OCI-LY7 (cell line): ENCODE results near the gene SLC6A12. TPM values are rescaled to one million over a fixed set of nuclear protein-coding genes. Genes with fewer than 3 reads are reported as not detected.

Source experiments
- BruUV-seq: library from RNA; stranded (reverse); fragments of 400-500 nt; replicated peaks from 2 replicates; lab custom pipeline; 2021; lab: Mats Ljungman, UMichigan
- CTCF ChIA-PET: fragments of 300-600 bp; sonication (Branson Sonifier 250); formaldehyde crosslinking; loops from one replicate; lab custom pipeline; 2022; ENCODE audit warnings: antibody characterized with exemption; ENCODE audit not compliant: unreplicated experiment; lab: Charles Lee
- POLR2A ChIA-PET: fragments of 300-600 bp; sonication (Branson Sonifier 250); formaldehyde crosslinking; loops from one replicate; lab custom pipeline; 2022; ENCODE audit warnings: antibody characterized with exemption; lab: Charles Lee
- DNase-seq: peaks from one replicate; pipeline ENCODE4 v3.0.0-alpha.2; 2015; ENCODE audit warnings: low spot score
- H2AFZ ChIP-seq: fragments of 200-600 bp; sonication (generic), shearing (Covaris generic); 2 replicates; pipeline ENCODE4 v1.6.1; 2014; ENCODE audit warnings: mild to moderate bottlenecking, antibody characterized with exemption, low read length, moderate library complexity
- H3K27ac ChIP-seq: fragments of 200-600 bp; sonication (generic); 2 replicates; pipeline ENCODE4 v1.5.1; 2014; ENCODE audit warnings: mixed run types, low read depth, mild to moderate bottlenecking, moderate library complexity, low read length, inconsistent platforms; ENCODE audit not compliant: poor library complexity, severe bottlenecking
- H3K36me3 ChIP-seq: fragments of 200-600 bp; sonication (generic); 2 replicates; pipeline ENCODE4 v1.6.1; 2014; ENCODE audit warnings: mild to moderate bottlenecking, antibody characterized with exemption, low read length, moderate library complexity, mixed read lengths; ENCODE audit not compliant: insufficient read depth
- H3K4me1 ChIP-seq: fragments of 200-600 bp; sonication (generic); 2 replicates; pipeline ENCODE4 v1.5.1; 2014; ENCODE audit warnings: mild to moderate bottlenecking, low read length; ENCODE audit not compliant: insufficient read depth, poor library complexity, severe bottlenecking
- H3K4me2 ChIP-seq: fragments of 200-600 bp; sonication (generic); 2 replicates; pipeline ENCODE4 v1.6.1; 2014; ENCODE audit warnings: mild to moderate bottlenecking, low read length
- H3K4me3 ChIP-seq: fragments of 200-600 bp; sonication (generic); 2 replicates; pipeline ENCODE4 v1.5.1; 2014; ENCODE audit warnings: mild to moderate bottlenecking, low read depth, low read length; ENCODE audit not compliant: poor library complexity, severe bottlenecking
- H3K79me2 ChIP-seq: fragments of 200-600 bp; sonication (generic); 2 replicates; pipeline ENCODE4 v1.6.1; 2016; ENCODE audit warnings: low read depth, mild to moderate bottlenecking, low read length, moderate library complexity, mixed read lengths; ENCODE audit not compliant: insufficient read depth
- H3K9me2 ChIP-seq: fragments of 200-600 bp; sonication (generic); 2 replicates; pipeline ENCODE4 v1.6.1; 2016; ENCODE audit warnings: mild to moderate bottlenecking, low read length, mixed read lengths; ENCODE audit not compliant: insufficient read depth
- H3K9me3 ChIP-seq: fragments of 200-600 bp; sonication (generic); 2 replicates; pipeline ENCODE4 v1.6.1; 2014; ENCODE audit warnings: mild to moderate bottlenecking, mixed run types, low read length, mixed read lengths
- H4K20me1 ChIP-seq: fragments of 200-600 bp; sonication (generic); 2 replicates; pipeline ENCODE4 v1.6.1; 2014; ENCODE audit warnings: mild to moderate bottlenecking, antibody characterized with exemption, low read length, moderate library complexity, mixed read lengths; ENCODE audit not compliant: insufficient read depth
- CTCF ChIP-seq: fragments of 200-600 bp; sonication (generic); conservative IDR thresholded peaks from 2 replicates; pipeline ENCODE4 v1.5.1; 2014; ENCODE audit warnings: mild to moderate bottlenecking, antibody characterized with exemption, low read length, moderate library complexity, mixed read lengths
- EZH2phosphoT487 ChIP-seq: fragments of 200-600 bp; sonication (generic); IDR thresholded peaks from 2 replicates; pipeline ENCODE4 v1.6.1; 2018; ENCODE audit warnings: low read depth, borderline replicate concordance, mild to moderate bottlenecking, mixed run types, antibody characterized with exemption, low read length, moderate library complexity, mixed read lengths
- intact Hi-C: fragments of 100-400 bp; cut with micrococcal nuclease; formaldehyde crosslinking; loops from one replicate; pipeline ENCODE4 v1.10.0; 2022; ENCODE audit not compliant: unreplicated experiment
- total RNA-seq, 2 experiments: library from RNA; depleted of rRNA in 1 of 2; stranded (reverse); fragments of >200 nt in 1 of 2; shearing (Covaris generic) in 1 of 2; gene quantifications; 2 replicates each; pipeline ENCODE4 v1.2.3, GENCODE V29; 2014 to 2022

The SLC6A12 gene
- total RNA-seq, 2 experiments from 2014 or later = not detected

DNA sequence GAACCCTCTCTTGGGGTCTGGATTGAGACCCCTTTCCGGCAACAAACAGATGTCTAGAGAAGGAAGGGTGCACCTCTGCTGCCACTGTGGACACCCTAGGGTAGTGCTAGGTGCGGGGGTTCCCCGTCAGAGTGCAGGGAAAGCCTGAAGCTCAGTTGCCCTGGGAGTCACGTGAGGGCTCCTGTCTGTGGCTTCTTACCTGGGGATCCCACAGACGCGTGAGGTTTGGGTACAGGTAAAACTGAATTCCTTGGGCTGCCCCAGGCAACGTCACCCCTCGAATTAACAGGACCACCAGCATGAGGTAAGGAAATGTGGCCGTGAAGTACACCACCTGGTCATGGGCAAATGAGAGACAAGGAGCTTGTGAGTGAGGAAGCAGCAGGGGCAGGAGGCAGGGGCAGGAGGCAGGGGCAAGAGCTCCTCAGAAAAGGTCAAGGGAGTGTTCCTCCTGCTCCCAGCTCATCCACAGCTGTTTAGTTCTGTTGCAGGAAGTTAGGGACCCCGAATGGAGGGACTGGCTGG is 21.0 kb upstream of the SLC6A12 start:
- ChIA-PET POLR2A (no interaction called here), CTCF (interaction anchor here (1.2 kb wide), 1 partner anchor 15 kb away, joined by 3 read pairs; no protein-coding TSS in a partner anchor)

DNA sequence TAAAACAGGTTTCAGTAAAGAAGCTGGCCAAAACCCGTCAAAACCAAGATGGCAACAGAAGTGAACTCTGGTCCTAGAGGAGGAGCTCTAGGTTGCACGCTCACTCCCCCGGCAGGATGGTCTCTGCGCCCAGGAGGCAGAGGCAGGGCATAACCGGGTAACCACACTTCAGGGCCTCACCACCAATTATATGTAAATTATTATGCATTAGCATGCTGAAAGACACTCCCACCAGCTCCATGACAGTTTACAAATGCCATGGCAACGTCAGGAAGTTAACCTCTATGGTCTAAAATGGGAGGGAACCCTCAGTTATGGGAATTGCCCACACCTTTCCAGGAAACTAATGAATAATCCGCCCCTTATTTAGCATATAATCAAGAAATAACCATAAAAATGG is 20.1 kb upstream of the SLC6A12 start:
- Histone ChIP-seq H4K20me1 (no peaks in the 10 kb centered on the region), H3K27ac (no peak overlapping the region), H2AFZ (no peak overlapping the region), H3K79me2 (no peaks in the 10 kb centered on the region), H3K4me3 (no peak overlapping the region), H3K4me2 (no peak overlapping the region), H3K4me1 (no peaks in the 10 kb centered on the region), H3K9me3 (0 out of 2 replicates have a peak, but pooled peaks cover 5% of the 10 kb centered on the region), H3K9me2 (no peaks in the 10 kb centered on the region), H3K36me3 (no peaks in the 10 kb centered on the region)
- DNase-seq = no peak
- ChIA-PET CTCF (interaction anchor here (1.2 kb wide), 1 partner anchor 14 kb away, joined by 3 read pairs; no protein-coding TSS in a partner anchor), POLR2A (no interaction called here)
- no peak for TF ChIP-seq CTCF
- TF ChIP-seq EZH2phosphoT487 = no peak
- intact Hi-C loops = no loop called here
- BruUV-seq = no TSS peak

More for the DNA sequence above, 21.0 kb upstream of the SLC6A12 start:
- Histone ChIP-seq H3K9me3 (0 out of 2 replicates have a peak, but pooled peaks cover 5% of the 10 kb centered on the region), H4K20me1 (no peaks in the 10 kb centered on the region), H3K27ac (no peak overlapping the region), H3K79me2 (no peaks in the 10 kb centered on the region), H3K36me3 (no peaks in the 10 kb centered on the region), H2AFZ (no peak overlapping the region), H3K9me2 (no peaks in the 10 kb centered on the region), H3K4me1 (no peaks in the 10 kb centered on the region), H3K4me2 (no peak overlapping the region), H3K4me3 (no peak overlapping the region)
- intact Hi-C loops = no loop called here
- no peak for DNase-seq
- no TSS peak for BruUV-seq
- TF ChIP-seq CTCF = no peak
- no peak for TF ChIP-seq EZH2phosphoT487

- H3K4me3 ChIP-seq = no peak overlapping the region
- no peaks in the 10 kb centered on the region for H3K36me3 ChIP-seq
- no peaks in the 10 kb centered on the region for H3K4me1 ChIP-seq
- no peaks in the 10 kb centered on the region for H3K79me2 ChIP-seq
- intact Hi-C loops = no loop called here
- H3K27ac ChIP-seq = no peak overlapping the region
- H3K9me3 ChIP-seq = 0 out of 2 replicates have a peak, but pooled peaks cover 5% of the 10 kb centered on the region
- no peak overlapping the region for H3K4me2 ChIP-seq
- no peaks in the 10 kb centered on the region for H4K20me1 ChIP-seq
- no peak overlapping the region for H2AFZ ChIP-seq
- BruUV-seq = no TSS peak
- TF ChIP-seq EZH2phosphoT487 (no peak), CTCF (no peak)
- no peaks in the 10 kb centered on the region for H3K9me2 ChIP-seq
- no peak for DNase-seq
- CTCF ChIA-PET = interaction anchor here (1.2 kb wide), 1 partner anchor 14 kb away, joined by 3 read pairs; no protein-coding TSS in a partner anchor
- POLR2A ChIA-PET = no interaction called here
Measured at GRCh38 chr12:233615-233968, 19.6 kb upstream of the SLC6A12 start.
